ENCODE data around the gene SCML1. TPM values are rescaled to one million over a fixed set of nuclear protein-coding genes. Genes with fewer than 3 reads are reported as not detected.

The SCML1 gene
- total and polyA plus RNA-seq, 2 of the 8 experiments (the other 6 are each of a cell fraction or from before 2014, with no cell fraction given) = 2.2 to 2.5 TPM

DNA sequence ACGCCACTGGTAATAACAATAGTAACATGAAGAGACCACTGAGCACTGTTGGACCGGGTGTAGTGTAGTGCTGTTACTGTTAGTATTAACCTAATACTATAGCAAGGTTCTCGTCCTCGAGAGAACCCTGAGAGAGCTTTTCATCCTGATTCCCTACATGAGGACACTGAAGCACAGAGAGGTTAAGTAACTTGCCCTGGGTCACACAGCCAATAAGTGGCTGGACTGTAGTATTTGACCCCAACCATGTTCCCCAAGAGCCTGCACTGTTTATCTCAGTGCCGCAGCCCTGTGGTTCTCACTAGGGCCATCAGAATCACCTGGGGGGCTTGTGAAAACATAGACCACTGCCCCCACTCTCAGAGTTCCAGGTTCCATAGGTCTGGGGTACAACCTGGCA, 10.4 kb downstream of the SCML1 start:
- H3K4me2 ChIP-seq (ENCODE audit: insufficient read depth in 1 of 2, low read depth in 2 of 2, low read length in 2 of 2) = no peak overlapping the region
- no peak for DNase-seq (ENCODE audit: low read depth in 1 of 2, low spot score in 2 of 2)
- no peak overlapping the region for H3K56ac ChIP-seq (replicated peaks; ENCODE audit: insufficient read length, low read depth, low read length)
- ChIA-PET POLR2A (ENCODE audit: partially characterized antibody) (no interaction called here), CTCF (ENCODE audit: partially characterized antibody) (interaction anchor here (0.6 kb wide), 2 partner anchors 92 to 295 kb away, joined by 3 read pairs; no protein-coding TSS in a partner anchor)
- no peaks in the 10 kb centered on the region for H3K79me2 ChIP-seq (ENCODE audit: control insufficient read depth in 1 of 2, insufficient read depth in 2 of 2, low read length in 2 of 2)
- no peaks in the 10 kb centered on the region for H4K20me1 ChIP-seq (replicated peaks in 1 of 2; ENCODE audit: control insufficient read depth in 1 of 2, insufficient read depth in 2 of 2, low read length in 2 of 2)
- no peak overlapping the region for H2AFZ ChIP-seq (ENCODE audit: low read length)
- no peak overlapping the region for H3K27ac ChIP-seq (ENCODE audit: low read depth, low read length)
- no peak for TF ChIP-seq ZNF274 (IDR thresholded peaks at IDR 0.05; ENCODE audit: borderline replicate concordance, extremely low read depth, low read length)
- TF ChIP-seq RNF2 (IDR thresholded peaks at IDR 0.05; ENCODE audit: borderline replicate concordance, low read depth, low read length, missing control alignments, poor library complexity, severe bottlenecking) = no peak
- TF ChIP-seq FOSL1 (IDR thresholded peaks at IDR 0.05; ENCODE audit: insufficient read depth, low read depth, low read length) = no peak
- no peak for TF ChIP-seq POLR2AphosphoS5 (IDR thresholded peaks at IDR 0.05; ENCODE audit: low read depth, low read length)
- TF ChIP-seq EZH2 (IDR thresholded peaks at IDR 0.05; ENCODE audit: low read depth, low read length, severe bottlenecking) = no peak
- no peak for TF ChIP-seq TCF12 (IDR thresholded peaks at IDR 0.05; ENCODE audit: low read depth, low read length)
- no peak overlapping the region for H3K9ac ChIP-seq (replicated peaks in 1 of 4; ENCODE audit: extremely low read depth in 1 of 4, low read depth in 3 of 4, low read length in 3 of 4)
- H3K36me3 ChIP-seq (ENCODE audit: control insufficient read depth in 2 of 4, insufficient read depth in 4 of 4, low read length in 3 of 4) = no peaks in the 10 kb centered on the region
- no peak overlapping the region for H4K91ac ChIP-seq (replicated peaks; ENCODE audit: insufficient read length, low read length)
- WGBS, 2 experiments (ENCODE audit: extremely low coverage in 1 of 2, insufficient coverage in 1 of 2, insufficient read length in 1 of 2, insufficient replicate concordance in 2 of 2, low coverage in 1 of 2, low lambda C conversion rate in 2 of 2, missing lambda C conversion rate in 1 of 2) = 79% methylated on average over 5 of the region's 5 CpGs; no CpG with 5 or more reads in 1 of the 2 experiments
- H3K23ac ChIP-seq (ENCODE audit: insufficient read length) = no peak overlapping the region
- no peak overlapping the region for H2BK20ac ChIP-seq (ENCODE audit: low read length)
- H3K23me2 ChIP-seq (ENCODE audit: low read depth, low read length) = no peaks in the 10 kb centered on the region
- no peak overlapping the region for H3K4ac ChIP-seq (replicated peaks; ENCODE audit: insufficient read length, low read depth, low read length)
- H2BK5ac ChIP-seq (ENCODE audit: low read depth, low read length) = no peak overlapping the region
- H3K14ac ChIP-seq (ENCODE audit: insufficient read length) = no peak overlapping the region
- no peak overlapping the region for H3K18ac ChIP-seq (ENCODE audit: extremely low read depth, low read length)
- H2BK12ac ChIP-seq (ENCODE audit: low read depth, low read length) = no peak overlapping the region
- no peaks in the 10 kb centered on the region for H3K79me1 ChIP-seq (ENCODE audit: low read depth, low read length)
- H4K5ac ChIP-seq (ENCODE audit: insufficient read length, low read depth, low read length) = no peak overlapping the region
- no peak overlapping the region for H3K4me3 ChIP-seq (ENCODE audit: extremely low read depth in 1 of 4, insufficient read depth in 2 of 4, low read depth in 3 of 4, low read length in 4 of 4)
- no peak for FAIRE-seq
- no peaks in the 10 kb centered on the region for H3K27me3 ChIP-seq (replicated peaks in 1 of 4; ENCODE audit: control insufficient read depth in 3 of 4, extremely low read depth in 1 of 4, insufficient read depth in 3 of 4, low read length in 3 of 4)
- H3K4me1 ChIP-seq (replicated peaks in 1 of 4; ENCODE audit: control insufficient read depth in 3 of 4, insufficient read depth in 4 of 4, low read length in 3 of 4) = no peaks in the 10 kb centered on the region
- H2BK15ac ChIP-seq (ENCODE audit: low read length) = no peak overlapping the region
- H2BK120ac ChIP-seq (replicated peaks; ENCODE audit: low read depth, low read length) = no peak overlapping the region
- no peaks in the 10 kb centered on the region for H3K9me3 ChIP-seq (ENCODE audit: insufficient read depth in 2 of 2, low read depth in 1 of 2, low read length in 1 of 2)
- H2AK5ac ChIP-seq (ENCODE audit: low read depth, low read length) = no peak overlapping the region
- no peak overlapping the region for H4K8ac ChIP-seq (ENCODE audit: extremely low read depth, insufficient read depth, low read length)
